GM18507 (cell line): Measurements from ENCODE around the gene EIF4G3.

ENCODE experiments used
- DNase-seq: peaks from one replicate; pipeline ENCODE4 v3.0.0; 2011; ENCODE audit warnings: low read depth; ENCODE audit not compliant: insufficient read length; ENCODE audit errors: extremely low spot score
- FAIRE-seq: peaks from 2 replicates; lab custom pipeline; 2011; peaks lifted over from hg19 to GRCh38; lab: Jason Lieb, UNC

The EIF4G3 gene

GRCh38 chr1:21007876-21008275, 168.8 kb downstream of the EIF4G3 start:
- DNase-seq, result no peak
- FAIRE-seq, result no peak

DNA sequence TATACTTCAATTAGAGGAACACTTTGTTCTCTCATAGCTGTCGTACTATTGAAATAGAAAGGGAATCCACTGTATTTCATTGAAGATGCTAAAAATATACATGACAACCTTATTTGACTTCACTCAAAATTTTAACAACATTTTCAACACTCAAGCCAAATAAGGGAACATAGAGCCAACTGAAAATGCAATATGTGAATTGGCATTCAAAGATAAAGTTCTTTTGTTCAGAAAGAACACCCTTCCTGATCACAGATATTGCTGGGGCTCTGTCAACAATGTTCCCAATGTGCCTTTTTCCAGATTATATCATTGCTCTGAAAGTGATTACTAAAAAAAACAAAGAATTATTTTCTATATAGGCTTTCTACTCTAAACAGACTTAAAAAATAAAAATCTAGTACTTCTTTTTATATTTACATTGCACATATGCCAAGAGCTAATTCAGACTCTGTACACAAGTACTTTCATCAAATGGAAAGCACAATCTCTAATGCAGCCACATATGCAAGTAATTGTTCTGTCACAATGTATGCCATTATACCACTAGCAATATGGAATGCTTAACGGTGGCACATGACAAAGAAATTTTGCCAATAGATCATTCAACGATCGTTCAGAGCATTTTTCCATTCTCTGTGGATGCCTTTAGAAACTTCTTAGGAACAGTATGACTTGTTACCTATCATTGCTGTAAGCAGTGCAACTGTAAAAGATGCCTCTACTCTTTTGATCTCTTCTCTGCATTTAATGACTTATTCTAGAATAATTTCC, 171.0 kb downstream of the EIF4G3 start:
- FAIRE-seq (no peak), DNase-seq (no peak)

DNA sequence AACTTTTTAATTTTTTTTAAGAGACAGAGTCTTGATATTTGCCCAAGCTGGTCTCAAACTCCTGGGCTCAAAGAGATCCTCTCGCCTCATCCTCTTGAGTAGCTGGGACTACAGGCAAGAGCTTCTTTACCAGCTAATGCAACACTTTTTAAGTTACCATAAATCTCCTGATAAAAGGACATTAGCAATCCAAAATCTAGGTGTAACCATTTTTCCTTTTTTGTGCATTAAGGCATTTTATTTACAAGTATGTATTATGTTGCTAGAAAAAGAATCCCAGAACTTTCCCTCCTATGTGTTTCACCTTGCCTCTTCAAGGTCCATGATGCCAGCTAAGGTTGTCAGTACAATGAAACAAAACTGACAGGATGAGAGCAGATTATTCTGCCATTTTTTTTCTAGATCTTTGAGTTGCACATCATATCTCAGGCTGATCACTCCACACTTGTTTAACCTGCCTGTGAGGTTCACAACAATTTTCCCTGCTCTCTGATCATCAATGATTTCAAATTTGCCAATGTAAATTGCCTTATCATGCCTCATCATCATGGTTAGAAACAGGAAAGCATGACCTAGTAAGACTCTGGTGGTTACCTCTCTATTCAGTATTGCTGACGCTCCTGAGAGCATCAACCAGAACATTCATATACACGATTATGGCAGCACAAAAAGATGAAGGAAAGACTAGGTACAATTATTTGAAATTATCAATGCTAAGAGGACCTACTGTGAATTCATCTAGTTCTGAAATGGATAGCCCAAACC, 173.2 kb downstream of the EIF4G3 start:
- DNase-seq, result no peak
- FAIRE-seq, result no peak

DNA sequence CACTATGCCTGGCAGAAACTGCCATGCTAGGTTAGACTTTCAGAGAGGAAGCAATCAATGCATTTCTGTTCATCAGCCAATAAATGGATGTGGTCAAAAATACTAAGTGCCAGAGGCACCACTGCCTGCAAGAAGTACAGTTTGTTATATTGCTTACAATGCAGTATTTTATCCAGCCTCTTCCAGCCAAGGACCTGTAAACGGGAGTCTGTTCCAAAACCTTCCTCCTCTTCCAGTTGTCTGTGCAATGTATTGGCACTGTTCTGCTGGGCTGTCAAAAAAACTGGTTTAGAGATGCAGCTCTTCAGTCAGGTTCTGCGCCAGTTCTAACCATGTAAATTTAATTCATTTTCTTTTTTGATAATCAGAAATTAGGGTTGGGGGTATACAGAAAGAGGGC, 175.7 kb downstream of the EIF4G3 start:
- DNase-seq, result no peak
- FAIRE-seq, result no peak

DNA sequence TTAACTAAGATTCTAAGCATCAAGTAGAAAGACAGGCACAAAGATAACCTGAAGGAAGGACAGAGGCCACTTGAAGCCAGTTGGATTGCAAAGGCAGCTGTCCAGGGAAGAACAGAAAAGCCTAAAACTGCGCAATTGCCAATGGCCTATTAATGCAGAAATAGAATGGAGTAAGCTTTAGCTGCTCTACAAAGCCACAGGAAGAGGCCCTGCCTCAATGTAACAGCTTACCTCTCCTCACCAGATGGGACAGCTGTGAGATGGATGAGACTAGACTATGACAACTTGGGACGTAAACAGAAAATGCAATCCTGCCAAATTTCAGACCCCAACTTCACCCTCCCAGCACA, 176.5 kb downstream of the EIF4G3 start:
- DNase-seq, result no peak
- no peak for FAIRE-seq

GRCh38 chr1:20999525-21000244, 177.0 kb downstream of the EIF4G3 start:
- DNase-seq (no peak), FAIRE-seq (no peak)

DNA sequence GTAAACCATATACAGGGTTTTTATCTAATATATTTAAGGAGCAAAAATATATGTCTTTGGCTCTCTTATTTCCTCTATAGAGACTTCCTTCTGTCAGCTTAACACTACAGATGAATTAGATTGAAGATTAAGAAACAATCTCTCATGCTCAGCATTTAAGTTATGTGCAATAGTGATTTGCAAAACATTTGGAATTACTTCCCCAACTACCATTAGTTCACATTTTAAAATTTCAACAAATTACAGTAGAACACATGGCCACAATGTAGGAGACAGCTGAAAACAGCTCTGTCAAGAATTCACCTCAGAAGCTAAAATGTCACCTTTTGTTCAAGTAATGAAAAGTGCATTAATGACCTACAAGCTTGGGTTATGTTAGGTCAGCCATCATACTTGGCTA, 177.9 kb downstream of the EIF4G3 start:
- DNase-seq, result no peak
- no peak for FAIRE-seq

DNA sequence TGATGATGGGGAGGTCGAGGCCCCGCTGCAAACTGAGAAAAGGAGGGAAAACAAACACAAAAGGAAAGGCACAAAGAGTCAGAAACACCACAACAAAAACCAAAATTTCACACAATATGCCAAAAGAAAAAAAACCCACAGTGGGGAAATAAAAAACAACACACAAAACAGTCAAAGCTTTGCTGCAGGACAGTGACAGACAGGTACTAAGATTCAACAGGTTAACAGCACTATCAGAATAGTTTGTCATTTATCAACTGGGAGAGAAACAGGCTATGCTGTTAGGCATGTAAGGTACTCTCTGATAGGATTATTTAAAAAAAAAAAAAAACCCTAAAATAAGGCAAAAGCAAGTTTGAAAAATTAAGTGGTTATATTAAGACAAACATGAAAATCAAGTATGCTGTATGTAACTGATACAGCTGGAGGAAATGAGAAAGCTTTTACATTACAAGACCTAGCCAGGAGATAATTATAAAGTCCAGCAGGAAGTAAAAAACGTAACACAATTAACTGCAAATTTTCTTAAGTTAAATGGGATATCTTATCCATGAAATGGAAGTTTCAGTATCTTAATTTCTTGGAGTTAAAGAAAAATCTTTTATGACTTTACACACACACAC, 179.0 kb downstream of the EIF4G3 start:
- DNase-seq (no peak), FAIRE-seq (no peak)

DNA sequence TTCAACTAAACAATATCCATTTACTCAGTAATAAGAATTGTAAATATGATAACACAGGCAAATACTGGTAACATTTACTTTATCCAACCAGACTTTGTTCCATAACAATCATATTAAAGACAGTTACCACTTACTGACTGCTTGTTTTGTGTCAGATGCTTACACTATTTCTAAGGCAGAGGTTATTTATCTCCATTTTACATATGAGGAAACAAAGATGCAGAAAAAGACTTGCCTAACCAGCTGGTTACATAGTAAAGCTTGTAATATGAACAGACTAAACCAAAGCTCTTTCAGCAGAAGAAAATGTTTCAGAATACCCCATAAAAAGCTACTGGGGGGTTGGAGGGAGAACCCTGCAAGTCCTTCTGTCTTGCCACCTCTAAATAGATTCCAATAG, 180.1 kb downstream of the EIF4G3 start:
- FAIRE-seq, result no peak
- DNase-seq, result no peak

- no peak for FAIRE-seq
- no peak for DNase-seq
Observed at GRCh38 chr1:20993716-20994575, 182.8 kb downstream of the EIF4G3 start.

GRCh38 chr1:20992322-20993056, 184.2 kb downstream of the EIF4G3 start:
- FAIRE-seq, result peak; percentile 24

DNA sequence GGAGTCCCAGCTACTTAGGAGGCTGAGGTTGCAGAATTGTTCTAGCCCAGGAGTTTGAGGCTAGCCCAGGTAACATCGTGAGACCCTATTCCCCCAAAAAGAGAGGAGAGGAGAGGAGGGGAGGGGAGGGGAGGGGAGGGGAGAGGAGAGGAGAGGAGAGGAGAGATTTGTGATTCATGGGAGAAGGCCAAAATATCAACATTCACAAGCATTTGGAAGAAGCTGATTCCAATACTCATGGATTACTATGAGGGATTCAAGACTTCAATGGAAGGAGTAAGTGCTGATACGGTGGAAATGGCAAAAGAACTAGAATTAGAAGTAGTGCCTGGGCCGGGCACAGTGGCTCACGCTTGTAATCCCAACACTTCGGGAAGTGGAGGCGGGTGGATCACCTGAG, 187.8 kb downstream of the EIF4G3 start:
- no peak for DNase-seq
- FAIRE-seq, result no peak

More at GRCh38 chr1:20992322-20993056, 184.2 kb downstream of the EIF4G3 start:
- DNase-seq, result no peak

GRCh38 chr1:20987831-20988825, 188.6 kb downstream of the EIF4G3 start:
- DNase-seq (no peak), FAIRE-seq (no peak)

GRCh38 chr1:20983297-20983889, 193.3 kb downstream of the EIF4G3 start:
- FAIRE-seq (no peak), DNase-seq (no peak)

DNA sequence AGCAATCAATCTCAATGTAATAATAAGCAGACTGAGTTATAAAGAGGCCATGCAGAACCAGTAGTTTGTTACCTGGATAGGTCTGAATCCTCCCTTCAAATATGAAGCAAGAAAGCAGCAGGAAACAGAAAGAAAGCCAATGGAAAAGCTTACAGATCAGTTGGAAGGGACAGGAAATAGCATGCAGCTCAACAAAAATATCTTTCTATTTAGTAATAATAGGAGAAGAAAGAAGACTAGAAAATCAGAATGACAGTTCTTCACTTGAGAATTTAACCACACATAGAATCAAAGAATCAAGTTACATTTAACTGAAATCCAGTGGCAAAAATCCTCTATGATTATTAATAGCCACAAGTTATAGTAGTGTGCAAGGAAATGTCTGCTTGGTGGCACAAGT, 194.4 kb downstream of the EIF4G3 start:
- FAIRE-seq (no peak), DNase-seq (no peak)

DNA sequence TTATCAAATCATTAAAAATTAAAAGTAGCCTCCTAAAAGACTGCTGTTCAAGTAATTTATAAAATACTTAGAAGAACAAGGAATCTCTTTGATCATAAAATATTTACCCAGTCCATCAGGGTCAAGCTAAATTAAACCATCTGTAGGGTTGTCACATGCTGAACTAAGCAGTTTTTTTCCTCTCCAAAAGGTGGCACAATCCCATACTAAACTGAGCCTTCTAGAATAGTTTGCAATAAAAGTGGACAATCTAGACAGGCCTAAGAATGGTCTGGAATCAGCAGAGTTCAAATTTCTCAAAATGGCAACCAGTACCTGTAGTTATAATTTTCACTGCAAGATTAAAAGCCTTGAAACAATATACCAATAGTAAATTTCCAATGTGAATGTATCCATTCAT, 194.8 kb downstream of the EIF4G3 start:
- FAIRE-seq, result peak; percentile 52
- no peak for DNase-seq

DNA sequence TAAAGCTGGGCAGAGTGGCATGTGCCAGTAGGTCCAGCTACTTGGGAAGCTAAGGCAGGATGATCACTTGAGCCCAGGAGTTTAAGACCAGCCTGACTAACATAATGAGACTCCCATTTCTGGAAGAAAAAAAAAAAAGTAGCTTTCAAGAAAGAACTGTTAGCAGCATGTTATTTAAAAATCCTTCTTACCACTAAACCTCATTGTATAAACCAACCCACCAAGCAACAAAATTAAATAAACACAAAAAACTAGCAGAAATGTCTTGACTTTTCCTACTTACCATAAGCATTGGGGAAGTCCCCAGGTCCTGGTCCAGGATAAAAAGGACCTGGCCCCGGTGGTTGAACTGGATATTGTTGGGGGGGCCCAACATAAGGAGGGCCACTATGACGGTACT, 196.6 kb downstream of the EIF4G3 start:
- no peak for DNase-seq
- no peak for FAIRE-seq
